Hematopoietic multipotent progenitor cell treated with erythropoietin and hydrocortisone succinate and interleukin-3 and kit ligand, for 4 days (in vitro differentiated cells): Measurements from ENCODE around the gene NXPE1.
"Not testable (repeated sequence)": the region's sequence is repeated elsewhere in the genome, so short reads cannot be mapped to it uniquely, and the experiment has no call there.

Experiments
- DNase-seq: peaks from one replicate; pipeline ENCODE4 v3.0.0-alpha.2; 2015

The NXPE1 gene

GRCh38 chr11:114559425-114560310, at the start of gene NXPE1:
Gene NXPE1, minus strand, starts transcription at chr11:114559881. Its CDS starts 8,680 bp downstream, at chr11:114551201.
- DNase-seq: no peak

- DNase-seq: no peak
Observed at GRCh38 chr11:114609429-114609828, 49.7 kb upstream of the NXPE1 start.

- not testable (repeated sequence) for DNase-seq
Observed at GRCh38 chr11:114608605-114609004, 48.9 kb upstream of the NXPE1 start.

GRCh38 chr11:114607753-114608459, 48.2 kb upstream of the NXPE1 start:
- DNase-seq: no peak

GRCh38 chr11:114606802-114607075, 47.1 kb upstream of the NXPE1 start:
- not testable (repeated sequence) for DNase-seq

- no peak for DNase-seq
Observed at GRCh38 chr11:114606003-114606801, 46.5 kb upstream of the NXPE1 start.

- DNase-seq: no peak
Observed at GRCh38 chr11:114605370-114605769, 45.7 kb upstream of the NXPE1 start.

- DNase-seq: no peak
Observed at GRCh38 chr11:114604886-114605285, 45.2 kb upstream of the NXPE1 start.

GRCh38 chr11:114604179-114604813, 44.6 kb upstream of the NXPE1 start:
- no peak for DNase-seq

- DNase-seq: not testable (repeated sequence)
Observed at GRCh38 chr11:114603151-114603550, 43.5 kb upstream of the NXPE1 start.

- DNase-seq: no peak
Observed at GRCh38 chr11:114598461-114598860, 38.8 kb upstream of the NXPE1 start.

- DNase-seq: no peak
Observed at GRCh38 chr11:114596175-114596919, 36.7 kb upstream of the NXPE1 start.

- no peak for DNase-seq
Observed at GRCh38 chr11:114595571-114595970, 35.9 kb upstream of the NXPE1 start, which contains the start of gene NXPE4. Gene NXPE4, minus strand, starts transcription at chr11:114595786. Its CDS starts 1,027 bp downstream, at chr11:114594759.

- no peak for DNase-seq
Observed at GRCh38 chr11:114594703-114595102, 35.0 kb upstream of the NXPE1 start.

- DNase-seq: no peak
Observed at GRCh38 chr11:114587398-114587953, 27.8 kb upstream of the NXPE1 start.

GRCh38 chr11:114586797-114587196, 27.1 kb upstream of the NXPE1 start:
- no peak for DNase-seq

GRCh38 chr11:114571712-114572111, 12.0 kb upstream of the NXPE1 start:
- DNase-seq: peak; percentile 2

- DNase-seq: no peak
Observed at GRCh38 chr11:114569801-114570200, 10.1 kb upstream of the NXPE1 start.

- DNase-seq: no peak
Observed at GRCh38 chr11:114566276-114566675, 6.6 kb upstream of the NXPE1 start.

- no peak for DNase-seq
Observed at GRCh38 chr11:114564831-114565230, 5.2 kb upstream of the NXPE1 start.

GRCh38 chr11:114563077-114563476, 3.4 kb upstream of the NXPE1 start:
- DNase-seq: no peak
